Heart right ventricle (tissue), 16 donors: ENCODE results near the gene GJB5. TPM values are rescaled to one million over a fixed set of nuclear protein-coding genes. Genes with fewer than 3 reads are reported as not detected.

Experiments used
- ATAC-seq, 8 donors: fragments of 200-7000 bp; cut with Tn5 transposase; one replicate each; pipeline ENCODE4 v1.9.1; 2020; ENCODE audit warnings: mild to moderate bottlenecking in 8 of 8, moderate library complexity in 8 of 8, moderate number of reproducible peaks in 1 of 8
- DNase-seq, 2 donors: peaks; one replicate each; pipeline ENCODE4 v3.0.0-alpha.2; 2020
- H3K27ac ChIP-seq, 10 donors: fragments of 200-600 bp; sonication (generic) in 2 of 10; one replicate each; pipeline versions ENCODE4 v1.5.0 to v1.8.0; 2020 to 2022; ENCODE audit warnings: mild to moderate bottlenecking in 3 of 10
- H3K27me3 ChIP-seq, 7 donors: fragments of 200-600 bp; one replicate each; pipeline ENCODE4 v1.8.0; 2021 to 2022; ENCODE audit warnings: mild to moderate bottlenecking in 2 of 7
- H3K36me3 ChIP-seq, 9 donors: fragments of 200-600 bp; sonication (generic) in 1 of 9; one replicate each; pipeline versions ENCODE4 v1.5.0 to v1.8.0; 2020 to 2022; ENCODE audit warnings: mild to moderate bottlenecking in 2 of 9
- H3K4me1 ChIP-seq, 9 donors: fragments of 200-600 bp; sonication (generic) in 1 of 9; one replicate each; pipeline versions ENCODE4 v1.5.0 to v1.8.0; 2020 to 2022; ENCODE audit warnings: mild to moderate bottlenecking in 4 of 9
- H3K4me3 ChIP-seq, 10 donors: fragments of 200-600 bp; sonication (generic) in 2 of 10; one replicate each; pipeline versions ENCODE4 v1.5.0 to v1.8.0; 2020 to 2022; ENCODE audit warnings: mild to moderate bottlenecking in 7 of 10, moderate library complexity in 2 of 10
- H3K9me3 ChIP-seq, 11 donors: fragments of 200-600 bp in 10 of 11; sonication (generic) in 2 of 11; one replicate each; pipeline versions ENCODE4 v1.5.0 to v1.8.0; 2013 to 2022; ENCODE audit warnings: mild to moderate bottlenecking in 2 of 11, control low read depth in 1 of 11, moderate library complexity in 1 of 11
- WGBS, 2 donors: extraction: QIAGEN DNeasy Blood & Tissue Kit; methylation state at CpG; one replicate each; pipeline ENCODE4 v1.1.7; 2013; ENCODE audit warnings: inconsistent platforms in 1 of 2; 5-methylcytosine and 5-hydroxymethylcytosine counted together
- intact Hi-C, 10 donors: fragments of 100-400 bp; cut with DNase I; formaldehyde crosslinking; loops; one replicate each; pipeline versions ENCODE4 v1.11.1 to v1.14.2; 2022
- polyA plus RNA-seq, 2 donors: library from polyadenylated mRNA; stranded (reverse); fragments of 200-250 nt; gene quantifications; one replicate each; pipeline ENCODE4 v1.2.3, GENCODE V29; 2013
- total RNA-seq, 10 donors: library from RNA; stranded (reverse); fragmentation: NEBNext Ultra II Directional in 3 of 10; extraction: Animal tissue kit (Norgen Biotek cat#: 25700) in 3 of 10; gene quantifications; one replicate each; pipeline versions ENCODE4 v1.2.1 to v1.2.4, GENCODE V29; 2021 to 2023
- TF ChIP-seq, protein P1 (sequence below), 9 donors: fragments of 200-600 bp; sonication (generic) in 2 of 9; IDR thresholded peaks; one replicate each; pipeline versions ENCODE4 v1.5.0 to v1.8.0; 2021 to 2022; ENCODE audit warnings: antibody characterized with exemption in 9 of 9, mild to moderate bottlenecking in 5 of 9, moderate library complexity in 1 of 9
- donor health status: Arrhythmogenic right ventricular cardiomyopathy.
- donor health status: ischemic (EF 13 %, LVEDD 7.1; RV severe dilation, severe dysfunction).
- donor health status: healthy with polysubstance abuse.
- donor health status: DM: no; HTN: yes; CAD: no.
- donor health status: DM: no; HTN: no; CAD: no.
- donor health status: ischemic (EF 25% LVEDD 6.9; RV normal size, moderate dysfunction).
- donor health status: ischemic (EF 25% LVEDD 5.7; RV mildly dilated, moderate dysfunction).
- donor health status: healthy.
- donor health status: DM: yes; HTN: yes; CAD: no.
- donor health status: Ischemic cardiomyopathy.
- donor health status: ischemic (EF 35%, LVEDD 5.7; RV mildly dilated, moderate dysfunction).
- donor health status: nonischemic (EF 11% LVEDD 7.7; RV severe dilation, severe dysfunction).
- donor health status: DM: yes; HTN: yes; CAD: no.
- donor health status: PGD.
- donor health status: ischemic (EF 29% LVEDD 5.4; RV normal size, mild dysfunction).
- donor health status: nonischemic (EF 23%, LVEDD 6.1; RV moderate dilation, normal function).

The GJB5 gene
- total and polyA plus RNA-seq, 12 donors = not detected

DNA sequence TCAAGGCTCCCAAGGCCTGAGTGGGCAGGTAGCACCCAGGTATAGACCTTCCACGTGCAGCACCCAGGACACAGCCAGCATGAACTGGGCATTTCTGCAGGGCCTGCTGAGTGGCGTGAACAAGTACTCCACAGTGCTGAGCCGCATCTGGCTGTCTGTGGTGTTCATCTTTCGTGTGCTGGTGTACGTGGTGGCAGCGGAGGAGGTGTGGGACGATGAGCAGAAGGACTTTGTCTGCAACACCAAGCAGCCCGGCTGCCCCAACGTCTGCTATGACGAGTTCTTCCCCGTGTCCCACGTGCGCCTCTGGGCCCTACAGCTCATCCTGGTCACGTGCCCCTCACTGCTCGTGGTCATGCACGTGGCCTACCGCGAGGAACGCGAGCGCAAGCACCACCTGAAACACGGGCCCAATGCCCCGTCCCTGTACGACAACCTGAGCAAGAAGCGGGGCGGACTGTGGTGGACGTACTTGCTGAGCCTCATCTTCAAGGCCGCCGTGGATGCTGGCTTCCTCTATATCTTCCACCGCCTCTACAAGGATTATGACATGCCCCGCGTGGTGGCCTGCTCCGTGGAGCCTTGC lies 6.4 kb downstream of the GJB5 start:
- DNase-seq = no peak
- Histone ChIP-seq H3K27ac (no peak overlapping the region), H3K27me3 (peaks cover 0 to 15% (median 0%) of the 10 kb centered on the region in 7 donors), H3K4me3 (no peak overlapping the region), H3K9me3 (no peaks in the 10 kb centered on the region), H3K4me1 (no peaks in the 10 kb centered on the region), H3K36me3 (no peaks in the 10 kb centered on the region)
- no peak for ATAC-seq
- TF ChIP-seq, protein P1, sequence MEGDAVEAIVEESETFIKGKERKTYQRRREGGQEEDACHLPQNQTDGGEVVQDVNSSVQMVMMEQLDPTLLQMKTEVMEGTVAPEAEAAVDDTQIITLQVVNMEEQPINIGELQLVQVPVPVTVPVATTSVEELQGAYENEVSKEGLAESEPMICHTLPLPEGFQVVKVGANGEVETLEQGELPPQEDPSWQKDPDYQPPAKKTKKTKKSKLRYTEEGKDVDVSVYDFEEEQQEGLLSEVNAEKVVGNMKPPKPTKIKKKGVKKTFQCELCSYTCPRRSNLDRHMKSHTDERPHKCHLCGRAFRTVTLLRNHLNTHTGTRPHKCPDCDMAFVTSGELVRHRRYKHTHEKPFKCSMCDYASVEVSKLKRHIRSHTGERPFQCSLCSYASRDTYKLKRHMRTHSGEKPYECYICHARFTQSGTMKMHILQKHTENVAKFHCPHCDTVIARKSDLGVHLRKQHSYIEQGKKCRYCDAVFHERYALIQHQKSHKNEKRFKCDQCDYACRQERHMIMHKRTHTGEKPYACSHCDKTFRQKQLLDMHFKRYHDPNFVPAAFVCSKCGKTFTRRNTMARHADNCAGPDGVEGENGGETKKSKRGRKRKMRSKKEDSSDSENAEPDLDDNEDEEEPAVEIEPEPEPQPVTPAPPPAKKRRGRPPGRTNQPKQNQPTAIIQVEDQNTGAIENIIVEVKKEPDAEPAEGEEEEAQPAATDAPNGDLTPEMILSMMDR (IDR thresholded peaks at IDR 0.05) = no peak
- intact Hi-C loops = no loop called here
- WGBS, 2 donors = 92 to 94% methylated on average over 33 of the region's 33 CpGs

DNA sequence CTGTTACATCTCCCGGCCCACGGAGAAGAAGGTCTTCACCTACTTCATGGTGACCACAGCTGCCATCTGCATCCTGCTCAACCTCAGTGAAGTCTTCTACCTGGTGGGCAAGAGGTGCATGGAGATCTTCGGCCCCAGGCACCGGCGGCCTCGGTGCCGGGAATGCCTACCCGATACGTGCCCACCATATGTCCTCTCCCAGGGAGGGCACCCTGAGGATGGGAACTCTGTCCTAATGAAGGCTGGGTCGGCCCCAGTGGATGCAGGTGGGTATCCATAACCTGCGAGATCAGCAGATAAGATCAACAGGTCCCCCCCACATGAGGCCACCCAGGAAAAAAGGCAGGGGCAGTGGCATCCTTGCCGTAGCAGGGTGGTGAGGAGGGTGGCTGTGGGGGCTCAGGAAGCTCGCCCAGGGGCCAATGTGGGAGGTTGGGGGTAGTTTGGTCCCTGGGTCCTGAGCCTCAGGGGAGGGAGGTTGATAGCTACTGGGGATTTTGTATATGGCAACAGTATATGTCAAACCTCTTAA lies 7.0 kb downstream of the GJB5 start:
- Histone ChIP-seq H3K27me3 (peaks cover 0 to 17% (median 0%) of the 10 kb centered on the region in 7 donors), H3K27ac (no peak overlapping the region), H3K4me1 (no peaks in the 10 kb centered on the region), H3K36me3 (no peaks in the 10 kb centered on the region), H3K9me3 (no peaks in the 10 kb centered on the region), H3K4me3 (no peak overlapping the region)
- 86 to 88% methylated on average over 13 of the region's 13 CpGs for WGBS, 2 donors
- intact Hi-C loops = no loop called here
- ATAC-seq (no peak), DNase-seq (no peak)
- TF ChIP-seq, protein P1 (IDR thresholded peaks at IDR 0.05) = no peak

DNA sequence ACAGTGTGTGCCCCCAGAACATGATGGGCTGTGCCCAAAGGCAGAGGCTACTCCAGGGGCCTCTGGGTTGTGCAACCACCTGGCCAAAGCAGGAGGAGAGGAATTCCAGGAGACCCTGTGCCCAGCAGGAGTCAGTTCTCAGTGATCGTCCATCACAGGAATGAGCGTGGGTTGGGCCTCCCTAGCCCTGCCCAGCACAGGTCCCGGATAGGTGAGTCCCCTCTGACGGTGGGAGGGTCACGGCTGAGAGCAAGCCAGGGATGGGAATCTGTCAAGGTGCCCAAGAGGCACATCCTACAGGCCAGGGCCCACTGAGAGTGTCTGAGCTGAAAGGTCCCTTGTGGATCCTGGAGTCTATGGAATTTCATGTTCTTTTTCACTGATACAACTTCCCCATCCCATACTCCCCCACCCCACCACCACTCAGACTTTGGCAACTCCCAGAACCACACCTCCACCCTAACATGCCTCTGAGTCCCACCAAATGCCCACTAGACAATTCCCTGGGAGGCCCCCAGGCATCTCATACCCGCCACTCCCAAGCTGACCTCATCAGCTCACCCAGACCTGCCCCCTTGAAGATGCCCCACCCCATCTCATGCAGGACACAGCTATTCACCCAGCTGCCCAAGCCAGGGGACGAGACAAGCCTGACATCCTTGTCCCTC lies 7.8 kb downstream of the GJB5 start:
- ATAC-seq (no peak), DNase-seq (no peak)
- H3K27ac ChIP-seq = no peak overlapping the region
- peaks cover 0 to 21% (median 0%) of the 10 kb centered on the region in 7 donors for H3K27me3 ChIP-seq
- intact Hi-C loops = no loop called here
- H3K9me3 ChIP-seq = no peaks in the 10 kb centered on the region
- WGBS, 2 donors = 65 to 67% methylated on average over 7 of the region's 7 CpGs
- no peak overlapping the region for H3K4me3 ChIP-seq
- TF ChIP-seq, protein P1 (IDR thresholded peaks at IDR 0.05) = no peak
- no peaks in the 10 kb centered on the region for H3K36me3 ChIP-seq
- no peaks in the 10 kb centered on the region for H3K4me1 ChIP-seq

DNA sequence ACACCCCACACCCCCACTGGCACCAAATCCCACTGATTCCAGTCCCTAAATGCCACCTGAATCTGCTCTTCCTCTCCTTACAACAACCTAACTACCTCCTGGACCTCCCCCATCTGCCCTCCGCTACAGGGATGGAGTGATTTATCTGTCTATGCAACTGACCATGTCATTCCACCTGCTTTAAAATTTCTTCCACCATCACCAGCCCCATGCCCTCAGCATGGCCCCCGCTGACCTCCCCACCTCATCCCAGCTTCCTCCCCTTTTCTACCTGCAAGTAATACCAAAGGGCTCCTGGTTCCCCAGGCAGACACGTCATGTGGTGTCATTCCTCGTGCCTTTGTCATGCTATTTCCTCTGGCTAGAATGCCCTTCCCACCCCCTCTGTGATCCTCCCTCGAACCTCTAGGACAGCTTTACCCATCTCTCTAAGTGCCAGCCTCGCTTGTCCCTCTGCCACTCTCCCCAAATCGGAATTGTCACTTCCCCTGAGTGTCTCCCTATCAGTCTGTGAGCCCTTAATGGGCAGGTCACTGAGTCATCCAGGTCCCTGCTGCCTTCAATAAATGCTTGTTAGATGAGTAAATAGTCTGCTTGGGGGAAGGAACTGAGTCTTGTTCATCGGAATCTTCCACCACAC lies 8.4 kb downstream of the GJB5 start:
- WGBS, 2 donors = 50 to 51% methylated on average over 8 of the region's 8 CpGs
- H3K9me3 ChIP-seq = no peaks in the 10 kb centered on the region
- ATAC-seq (no peak), DNase-seq (no peak)
- H3K4me1 ChIP-seq = no peaks in the 10 kb centered on the region
- H3K27ac ChIP-seq = no peak overlapping the region
- intact Hi-C loops = no loop called here
- peaks cover 0 to 26% (median 0%) of the 10 kb centered on the region in 7 donors for H3K27me3 ChIP-seq
- TF ChIP-seq, protein P1 (IDR thresholded peaks at IDR 0.05) = no peak
- H3K36me3 ChIP-seq = no peaks in the 10 kb centered on the region
- no peak overlapping the region for H3K4me3 ChIP-seq
